OCI-LY3 (cell line): ENCODE measurements around the gene SLC28A3.

Experiments used
- EZH2phosphoT487 ChIP-seq: fragments of 200-600 bp; shearing (Covaris generic); IDR thresholded peaks from 2 replicates; pipeline ENCODE4 v1.6.1; 2018; ENCODE audit warnings: antibody characterized with exemption, mixed run types, low read depth
- TF ChIP-seq, protein P1 (sequence below): fragments of 200-600, 300-600 bp; sonication (generic); IDR thresholded peaks from 2 replicates; pipeline ENCODE4 v1.5.1; 2014; ENCODE audit warnings: antibody characterized with exemption, low read length, low read depth

GRCh38 chr9:84251921-84252320 lies 88.6 kb downstream of the SLC28A3 start:
- TF ChIP-seq, protein P1, sequence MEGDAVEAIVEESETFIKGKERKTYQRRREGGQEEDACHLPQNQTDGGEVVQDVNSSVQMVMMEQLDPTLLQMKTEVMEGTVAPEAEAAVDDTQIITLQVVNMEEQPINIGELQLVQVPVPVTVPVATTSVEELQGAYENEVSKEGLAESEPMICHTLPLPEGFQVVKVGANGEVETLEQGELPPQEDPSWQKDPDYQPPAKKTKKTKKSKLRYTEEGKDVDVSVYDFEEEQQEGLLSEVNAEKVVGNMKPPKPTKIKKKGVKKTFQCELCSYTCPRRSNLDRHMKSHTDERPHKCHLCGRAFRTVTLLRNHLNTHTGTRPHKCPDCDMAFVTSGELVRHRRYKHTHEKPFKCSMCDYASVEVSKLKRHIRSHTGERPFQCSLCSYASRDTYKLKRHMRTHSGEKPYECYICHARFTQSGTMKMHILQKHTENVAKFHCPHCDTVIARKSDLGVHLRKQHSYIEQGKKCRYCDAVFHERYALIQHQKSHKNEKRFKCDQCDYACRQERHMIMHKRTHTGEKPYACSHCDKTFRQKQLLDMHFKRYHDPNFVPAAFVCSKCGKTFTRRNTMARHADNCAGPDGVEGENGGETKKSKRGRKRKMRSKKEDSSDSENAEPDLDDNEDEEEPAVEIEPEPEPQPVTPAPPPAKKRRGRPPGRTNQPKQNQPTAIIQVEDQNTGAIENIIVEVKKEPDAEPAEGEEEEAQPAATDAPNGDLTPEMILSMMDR = no peak
- no peak for TF ChIP-seq EZH2phosphoT487
